T47D (cell line): ENCODE measurements around the gene POLR3F.

Experiments used
- DNase-seq, 2 experiments: peaks; one replicate each; pipeline versions ENCODE4 v3.0.0 to v3.0.0-alpha.2; 2011 to 2012; ENCODE audit warnings: low read depth in 1 of 2, low spot score in 1 of 2
- JUND ChIP-seq: IDR thresholded peaks from 2 replicates; pipeline ENCODE4 v1.6.1; 2012; ENCODE audit warnings: low read depth
- in situ Hi-C: cut with HindIII; loops from 2 replicates; pipeline ENCODE4 v1.10.0; 2016; ENCODE audit warnings: low sequenced_read_pairs, low pct_unique_long_range_greater_than_20kb

POLR3F gene

GRCh38 chr20:18466894-18467730, at the start of gene POLR3F, which contains the start of gene DZANK1:
POLR3F (plus strand) TSS chr20:18467390; CDS start chr20:18467507, 117 bp downstream.
DZANK1 (minus strand) TSS chr20:18467030; CDS start chr20:18465358, 1,672 bp downstream.
- DNase-seq, result peak; percentile 94 to 97
- in situ Hi-C loops, result no loop called here
- TF ChIP-seq JUND, result no peak

- DNase-seq, result no peak
- no peak for TF ChIP-seq JUND
- in situ Hi-C loops, result no loop called here
These were observed 45.6 kb upstream of the POLR3F start for GRCh38 chr20:18421608-18422007.

- in situ Hi-C loops, result no loop called here
- no peak for DNase-seq
- no peak for TF ChIP-seq JUND
These were observed 40.0 kb upstream of the POLR3F start for GRCh38 chr20:18427214-18427613.

- peak in 1 of 2 experiments; percentile 35 for DNase-seq
- TF ChIP-seq JUND, result no peak
- in situ Hi-C loops, result no loop called here
These were observed 38.6 kb upstream of the POLR3F start for GRCh38 chr20:18428490-18429173.

GRCh38 chr20:18430172-18430826, 36.9 kb upstream of the POLR3F start:
- no peak for DNase-seq
- in situ Hi-C loops, result no loop called here
- no peak for TF ChIP-seq JUND

- in situ Hi-C loops, result no loop called here
- no peak for DNase-seq
- no peak for TF ChIP-seq JUND
These were observed 36.0 kb upstream of the POLR3F start for GRCh38 chr20:18431206-18431605.

GRCh38 chr20:18436847-18437246, 30.3 kb upstream of the POLR3F start:
- in situ Hi-C loops, result no loop called here
- DNase-seq, result no peak

GRCh38 chr20:18440403-18440802, 26.8 kb upstream of the POLR3F start:
- in situ Hi-C loops, result no loop called here
- no peak for TF ChIP-seq JUND
- no peak for DNase-seq

More at GRCh38 chr20:18436847-18437246, 30.3 kb upstream of the POLR3F start:
- no peak for TF ChIP-seq JUND

GRCh38 chr20:18443886-18444285, 23.3 kb upstream of the POLR3F start:
- TF ChIP-seq JUND, result no peak
- DNase-seq, result peak in 1 of 2 experiments; percentile 5
- in situ Hi-C loops, result no loop called here

GRCh38 chr20:18456600-18456999, 10.6 kb upstream of the POLR3F start:
- DNase-seq, result no peak
- in situ Hi-C loops, result no loop called here
- no peak for TF ChIP-seq JUND

GRCh38 chr20:18465536-18466200, 1.5 kb upstream of the POLR3F start:
- no peak for DNase-seq
- in situ Hi-C loops, result no loop called here
- TF ChIP-seq JUND, result no peak

- in situ Hi-C loops, result no loop called here
- no peak for DNase-seq
- TF ChIP-seq JUND, result no peak
These were observed 656 bp upstream of the POLR3F start for GRCh38 chr20:18466574-18466893.
